Spleen (tissue), 7 donors: ENCODE measurements around the gene RAB39A.
"Not testable (repeated sequence)": the region's sequence is repeated elsewhere in the genome, so short reads cannot be mapped to it uniquely, and the experiment has no call there.

Experiments used
- CTCF ChIP-seq, 11 experiments: fragments of 200-600 bp in 7 of 11; fragments of 450-650 bp in 4 of 11; sonication (generic) in 4 of 11; IDR thresholded peaks in 8 of 11; conservative IDR thresholded peaks in 3 of 11; 1 replicate in 7 of 11; 2 replicates in 4 of 11; pipeline versions ENCODE4 v1.4.0 to v1.8.0; 2016 to 2021; ENCODE audit warnings: antibody characterized with exemption in 11 of 11, inconsistent platforms in 4 of 11, mild to moderate bottlenecking in 1 of 11
- POLR2A ChIP-seq, 3 donors: fragments of 450-650 bp; IDR thresholded peaks; one replicate each; pipeline ENCODE4 v1.5.1; 2017; ENCODE audit warnings: antibody characterized with exemption in 3 of 3, mild to moderate bottlenecking in 1 of 3
- donor health status: DM: no; HTN: no; CAD: no; lungs with moderate emphysema.
- donor health status: DM: no; HTN: no; CAD: no.
- donor health status: DM: no; HTN: no; CAD: no.

DNA sequence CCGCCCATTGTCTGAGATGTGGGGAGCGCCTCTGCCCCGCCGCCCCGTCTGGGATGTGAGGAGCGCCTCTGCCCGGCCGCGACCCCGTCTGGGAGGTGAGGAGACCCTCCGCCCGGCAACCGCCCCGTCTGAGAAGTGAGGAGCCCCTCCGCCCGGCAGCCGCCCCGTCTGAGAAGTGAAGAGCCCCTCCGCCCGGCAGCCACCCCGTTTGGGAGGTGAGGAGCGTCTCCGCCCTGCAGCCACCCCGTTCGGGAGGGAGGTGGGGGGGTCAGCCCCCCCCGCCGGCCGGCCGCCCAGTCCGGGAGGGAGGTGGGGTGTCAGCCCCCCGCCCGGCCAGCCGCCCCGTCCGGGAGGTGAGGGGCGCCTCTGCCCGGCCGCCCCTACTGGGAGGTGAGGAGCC lies 15.8 kb upstream of the RAB39A start:
- TF ChIP-seq CTCF (IDR thresholded peaks at IDR 0.05 in 8 of 11, conservative IDR thresholded peaks at IDR 0.05 in 3 of 11); POLR2A (IDR thresholded peaks at IDR 0.05): not testable (repeated sequence)
